Hepatocyte (in vitro differentiated cells): ENCODE results near the gene VWA5A.

Experiments used
- EZH2 ChIP-seq: fragments of 200-600 bp; sonication (generic); IDR thresholded peaks from 2 replicates; pipeline ENCODE4 v1.6.1; 2016; ENCODE audit warnings: antibody characterized with exemption, mild to moderate bottlenecking, borderline replicate concordance
- EZH2phosphoT487 ChIP-seq: fragments of 200-600 bp; sonication (generic); IDR thresholded peaks from one replicate; pipeline ENCODE4 v1.6.1; 2018; ENCODE audit warnings: antibody characterized with exemption, mild to moderate bottlenecking, low read depth, moderate library complexity; ENCODE audit not compliant: unreplicated experiment, severe bottlenecking
- TF ChIP-seq, protein P1 (sequence below): fragments of 200-600 bp; sonication (generic); IDR thresholded peaks from 2 replicates; pipeline ENCODE4 v1.5.1; 2016; ENCODE audit warnings: antibody characterized with exemption, mild to moderate bottlenecking; ENCODE audit not compliant: poor library complexity

DNA sequence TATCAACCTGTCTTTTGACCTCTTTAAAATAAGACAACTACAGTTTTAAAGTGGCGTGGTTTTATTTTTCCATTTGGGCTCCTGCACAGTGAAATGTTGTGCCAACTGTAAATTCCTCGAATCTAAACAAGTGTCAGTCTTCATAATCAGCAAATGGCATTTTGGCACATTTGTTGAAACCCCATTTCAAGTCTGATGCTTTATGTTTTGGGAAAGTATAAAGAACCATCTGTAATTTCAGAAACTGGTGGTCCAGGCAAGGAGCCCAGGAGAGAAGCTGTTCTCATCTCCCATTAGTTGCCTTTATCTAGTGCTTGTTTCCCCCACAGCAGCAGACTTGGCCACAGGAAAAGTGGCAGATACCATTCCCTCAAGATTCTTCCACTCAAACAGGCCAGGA, 32.7 kb downstream of the VWA5A start:
- TF ChIP-seq, protein P1, sequence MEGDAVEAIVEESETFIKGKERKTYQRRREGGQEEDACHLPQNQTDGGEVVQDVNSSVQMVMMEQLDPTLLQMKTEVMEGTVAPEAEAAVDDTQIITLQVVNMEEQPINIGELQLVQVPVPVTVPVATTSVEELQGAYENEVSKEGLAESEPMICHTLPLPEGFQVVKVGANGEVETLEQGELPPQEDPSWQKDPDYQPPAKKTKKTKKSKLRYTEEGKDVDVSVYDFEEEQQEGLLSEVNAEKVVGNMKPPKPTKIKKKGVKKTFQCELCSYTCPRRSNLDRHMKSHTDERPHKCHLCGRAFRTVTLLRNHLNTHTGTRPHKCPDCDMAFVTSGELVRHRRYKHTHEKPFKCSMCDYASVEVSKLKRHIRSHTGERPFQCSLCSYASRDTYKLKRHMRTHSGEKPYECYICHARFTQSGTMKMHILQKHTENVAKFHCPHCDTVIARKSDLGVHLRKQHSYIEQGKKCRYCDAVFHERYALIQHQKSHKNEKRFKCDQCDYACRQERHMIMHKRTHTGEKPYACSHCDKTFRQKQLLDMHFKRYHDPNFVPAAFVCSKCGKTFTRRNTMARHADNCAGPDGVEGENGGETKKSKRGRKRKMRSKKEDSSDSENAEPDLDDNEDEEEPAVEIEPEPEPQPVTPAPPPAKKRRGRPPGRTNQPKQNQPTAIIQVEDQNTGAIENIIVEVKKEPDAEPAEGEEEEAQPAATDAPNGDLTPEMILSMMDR, result no peak
- TF ChIP-seq EZH2 (no peak), EZH2phosphoT487 (no peak)
